CD1c-positive myeloid dendritic cell (primary cell): ENCODE measurements around the gene TREX2.
A peak's percentile ranks its signal among the peaks of the same experiment; 100 is the strongest.

ENCODE experiments used
- DNase-seq: peaks from one replicate; pipeline ENCODE4 v3.0.0-alpha.2; 2016; ENCODE audit errors: extremely low spot score

The TREX2 gene

GRCh38 chrX:153475751-153476281, 30.0 kb upstream of the TREX2 start:
- no peak for DNase-seq

- no peak for DNase-seq
Measured at GRCh38 chrX:153475271-153475670, 29.4 kb upstream of the TREX2 start.

- DNase-seq = peak; percentile 45
Measured at GRCh38 chrX:153474718-153475117, 28.9 kb upstream of the TREX2 start.

- DNase-seq = no peak
Measured at GRCh38 chrX:153474266-153474665, 28.4 kb upstream of the TREX2 start.

GRCh38 chrX:153473126-153473525, 27.3 kb upstream of the TREX2 start:
- no peak for DNase-seq

- no peak for DNase-seq
Measured at GRCh38 chrX:153471663-153472280, 25.9 kb upstream of the TREX2 start.

GRCh38 chrX:153470411-153471363, 24.8 kb upstream of the TREX2 start, which contains the start of gene HAUS7:
Gene HAUS7, minus strand, starts transcription at chrX:153470576. Its CDS starts 19 bp downstream, at chrX:153470557.
- peak; percentile 91 for DNase-seq

GRCh38 chrX:153469811-153470410, 24.1 kb upstream of the TREX2 start:
- peak; percentile 1 for DNase-seq

- no peak for DNase-seq
Measured at GRCh38 chrX:153468008-153468580, 22.2 kb upstream of the TREX2 start.

GRCh38 chrX:153465691-153466380, 20.0 kb upstream of the TREX2 start:
- DNase-seq = no peak

GRCh38 chrX:153464116-153464515, 18.3 kb upstream of the TREX2 start:
- no peak for DNase-seq

GRCh38 chrX:153463556-153463955, 17.7 kb upstream of the TREX2 start:
- DNase-seq = no peak

GRCh38 chrX:153463031-153463430, 17.2 kb upstream of the TREX2 start:
- DNase-seq = no peak

GRCh38 chrX:153462291-153462690, 16.4 kb upstream of the TREX2 start:
- DNase-seq = no peak

GRCh38 chrX:153460826-153461225, 15.0 kb upstream of the TREX2 start:
- peak; percentile 41 for DNase-seq

GRCh38 chrX:153459986-153460385, 14.1 kb upstream of the TREX2 start:
- no peak for DNase-seq

- DNase-seq = no peak
Measured at GRCh38 chrX:153458476-153458875, 12.6 kb upstream of the TREX2 start.

GRCh38 chrX:153457827-153458466, 12.1 kb upstream of the TREX2 start:
- DNase-seq = no peak

- no peak for DNase-seq
Measured at GRCh38 chrX:153457136-153457825, 11.4 kb upstream of the TREX2 start.

- DNase-seq = no peak
Measured at GRCh38 chrX:153456704-153457103, 10.8 kb upstream of the TREX2 start.
